ENCODE data around the gene CHTOP.
A peak's percentile ranks its signal among the peaks of the same experiment; 100 is the strongest.
"Not testable (repeated sequence)": the region's sequence is repeated elsewhere in the genome, so short reads cannot be mapped to it uniquely, and the experiment has no call there.

CHTOP gene

DNA sequence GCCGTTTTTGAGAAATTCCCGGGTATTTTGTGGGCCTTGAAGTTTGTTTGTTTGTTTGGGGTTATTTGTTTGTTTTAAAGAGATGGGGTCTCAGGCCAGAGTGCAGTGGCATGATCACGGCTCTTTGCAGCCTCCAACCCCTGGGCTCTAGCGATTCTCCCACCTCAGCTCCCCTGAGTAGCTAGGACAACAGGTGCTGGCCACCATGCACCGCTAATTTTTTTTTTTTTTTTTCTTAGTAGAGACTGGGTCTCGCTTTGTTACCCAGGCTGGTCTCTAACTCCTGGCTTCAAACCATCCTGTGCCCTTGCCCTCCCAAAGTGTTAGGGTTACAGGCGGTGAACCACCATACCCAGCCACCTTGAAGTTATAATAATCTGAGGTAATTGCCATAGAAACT is 2.0 kb downstream of the CHTOP start:
- no peak for DNase-seq

DNA sequence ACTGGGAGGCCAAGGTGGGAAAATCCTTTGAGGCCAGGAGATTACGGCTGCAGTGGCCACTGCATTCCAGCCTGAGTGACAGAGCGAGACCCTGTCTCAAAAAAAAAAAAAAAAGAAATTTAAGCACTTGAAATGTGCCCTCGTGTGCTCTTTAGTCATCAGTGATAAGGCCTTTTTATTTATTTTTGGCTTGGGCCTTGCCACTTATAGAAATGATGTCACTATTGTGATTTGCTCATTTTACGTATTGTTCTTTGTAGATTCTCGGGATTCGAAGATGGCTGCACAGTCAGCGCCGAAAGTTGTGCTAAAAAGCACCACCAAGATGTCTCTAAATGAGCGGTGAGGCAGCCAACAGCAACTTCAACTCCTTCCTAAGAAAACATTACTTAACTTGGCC is 2.4 kb downstream of the CHTOP start:
- no peak for DNase-seq

- DNase-seq: no peak
These were observed 4.4 kb downstream of the CHTOP start for GRCh38 chr1:153638261-153638660.

DNA sequence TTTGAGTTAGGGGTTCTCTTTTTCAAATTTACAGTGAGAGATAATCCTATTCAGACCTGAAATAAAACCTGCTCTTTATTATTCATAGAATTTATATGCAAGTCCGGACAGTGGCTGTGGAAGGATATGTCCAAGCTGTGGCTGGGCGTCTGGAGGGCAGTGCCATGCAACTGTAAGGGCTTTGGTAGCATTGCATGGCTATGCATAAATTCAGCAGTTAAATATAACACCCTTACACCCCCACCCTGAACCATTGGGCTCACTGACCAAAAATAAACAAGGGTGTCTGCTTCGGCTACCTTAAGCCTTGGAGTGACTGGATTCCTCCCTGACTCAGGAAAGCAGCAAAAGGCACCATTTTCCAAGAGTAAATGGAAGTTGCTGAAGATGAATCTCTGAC is 5.4 kb downstream of the CHTOP start:
- no peak for DNase-seq

GRCh38 chr1:153640213-153640612 is 6.3 kb downstream of the CHTOP start:
- not testable (repeated sequence) for DNase-seq

DNA sequence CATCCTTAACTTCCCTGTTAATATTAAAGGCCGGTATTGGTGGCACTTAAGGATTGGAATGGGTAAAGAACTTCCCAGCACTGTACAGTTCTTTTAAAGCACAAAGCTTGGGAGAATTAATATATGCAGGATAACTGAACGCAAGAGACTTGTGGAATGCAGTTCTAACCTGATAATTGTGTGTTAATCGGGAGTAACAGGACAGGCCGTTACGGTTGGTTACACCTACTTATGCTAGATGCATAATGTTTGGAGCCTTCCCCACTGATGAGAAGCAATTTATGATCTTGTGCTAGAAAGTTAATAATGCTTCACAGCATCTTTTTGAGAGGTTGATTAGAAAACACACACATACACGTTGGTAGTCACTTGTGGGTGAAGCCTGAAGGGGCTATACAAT is 7.0 kb downstream of the CHTOP start:
- no peak for DNase-seq

GRCh38 chr1:153642161-153642560 is 8.3 kb downstream of the CHTOP start:
- DNase-seq: no peak

DNA sequence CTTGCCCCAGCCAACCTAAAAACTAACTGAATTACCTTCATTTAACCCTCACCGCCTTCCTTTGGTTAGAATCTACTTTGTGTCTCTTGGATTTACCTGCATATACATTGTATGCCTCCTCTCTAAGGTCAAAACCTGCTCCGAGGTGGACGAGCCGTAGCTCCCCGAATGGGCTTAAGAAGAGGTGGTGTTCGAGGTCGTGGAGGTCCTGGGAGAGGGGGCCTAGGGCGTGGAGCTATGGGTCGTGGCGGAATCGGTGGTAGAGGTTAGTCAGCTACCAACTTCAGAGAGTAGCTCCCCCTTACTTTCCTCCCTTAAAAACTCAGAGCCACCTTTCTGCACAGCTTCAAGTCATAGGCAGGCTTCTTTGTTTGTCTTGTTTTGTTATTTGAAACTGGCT is 9.2 kb downstream of the CHTOP start:
- no peak for DNase-seq

- DNase-seq: no peak
These were observed 9.9 kb downstream of the CHTOP start for GRCh38 chr1:153643816-153644215.

DNA sequence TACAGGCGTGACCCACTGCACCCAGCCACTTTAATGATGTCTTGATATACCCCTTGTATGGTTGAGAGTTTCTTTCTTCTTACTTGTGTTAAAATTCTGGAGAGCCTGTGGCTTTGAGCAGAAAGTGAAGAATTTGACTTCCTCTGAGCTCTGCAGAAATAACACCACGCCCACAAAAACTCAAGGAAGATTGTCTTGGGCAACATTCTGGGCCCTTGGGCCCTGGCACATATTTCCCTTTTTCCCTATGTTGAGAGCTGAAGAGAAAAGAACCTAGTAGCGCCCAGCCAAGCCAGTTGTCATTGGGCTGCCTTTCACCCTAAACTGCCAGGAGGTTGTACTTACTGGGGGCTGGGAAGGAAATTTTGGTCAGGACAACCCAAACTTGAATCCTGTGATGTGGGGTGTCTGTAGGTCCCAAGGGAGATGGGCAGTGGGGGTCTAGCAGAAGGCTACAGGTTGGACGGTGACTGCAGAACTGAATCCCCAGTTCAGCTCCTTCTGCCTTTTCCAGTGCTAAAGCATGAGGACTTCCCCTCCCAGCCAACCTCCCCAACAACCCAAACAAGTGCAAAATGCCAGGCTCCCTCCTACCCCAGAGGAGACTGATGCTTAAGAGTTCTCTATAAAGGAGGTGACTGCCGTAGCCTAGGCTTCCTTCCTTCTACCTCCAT is 12.9 kb downstream of the CHTOP start:
- no peak for DNase-seq

DNA sequence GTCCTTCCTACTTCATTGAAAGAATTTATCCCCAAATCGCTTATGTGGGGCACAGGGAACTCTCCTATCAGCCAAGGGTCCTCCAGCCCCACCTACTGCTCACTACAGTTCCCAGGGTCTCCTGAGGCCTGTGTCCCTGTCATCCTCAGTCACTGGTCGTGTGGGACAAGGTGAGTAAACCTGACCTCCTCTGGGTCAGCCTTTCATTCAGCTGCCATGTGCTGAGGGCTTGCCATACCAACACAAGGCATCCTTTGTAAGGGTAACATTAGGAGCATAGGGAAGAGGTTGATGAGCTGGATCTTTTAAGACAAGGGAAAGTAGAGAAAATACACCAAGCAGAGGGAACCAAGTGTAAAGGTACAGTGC is 13.5 kb downstream of the CHTOP start:
- DNase-seq: no peak

- DNase-seq: no peak
These were observed 14.3 kb downstream of the CHTOP start for GRCh38 chr1:153648000-153648643.

DNA sequence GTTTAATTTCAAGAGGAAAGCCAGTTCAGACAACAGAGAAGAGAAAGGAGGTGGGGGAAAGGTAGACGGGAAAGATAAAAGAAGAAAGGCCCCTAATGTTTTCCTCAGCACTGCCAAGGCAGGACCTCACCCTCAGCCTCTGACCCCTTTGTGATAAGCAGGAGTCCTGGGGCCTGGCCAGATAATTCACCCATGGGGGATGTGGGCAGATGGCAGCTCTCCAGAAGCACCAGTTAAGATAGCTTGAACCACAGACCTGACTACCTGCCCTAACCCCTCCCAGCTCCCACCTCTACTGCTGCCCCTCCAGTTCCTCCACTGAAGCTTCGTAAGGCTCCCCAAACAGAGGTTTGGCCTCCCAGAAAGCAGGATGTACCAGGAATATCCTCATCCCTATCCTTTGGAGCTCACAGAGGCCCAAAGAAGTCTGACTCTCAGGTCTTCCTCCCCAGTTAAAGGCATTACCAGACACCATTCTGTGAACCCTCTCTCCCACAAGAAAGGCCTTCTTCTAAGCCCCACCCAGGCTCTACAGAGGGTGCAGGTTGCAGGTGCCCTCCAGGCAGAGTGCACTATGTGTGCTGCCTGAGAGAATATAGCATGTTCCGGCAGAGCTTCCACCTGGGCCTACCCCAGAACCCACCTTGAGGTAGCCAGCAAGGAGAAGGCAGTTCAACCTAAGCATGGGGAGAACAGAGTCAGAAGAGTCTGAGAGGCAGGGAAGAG is 15.4 kb downstream of the CHTOP start:
- DNase-seq: no peak

DNA sequence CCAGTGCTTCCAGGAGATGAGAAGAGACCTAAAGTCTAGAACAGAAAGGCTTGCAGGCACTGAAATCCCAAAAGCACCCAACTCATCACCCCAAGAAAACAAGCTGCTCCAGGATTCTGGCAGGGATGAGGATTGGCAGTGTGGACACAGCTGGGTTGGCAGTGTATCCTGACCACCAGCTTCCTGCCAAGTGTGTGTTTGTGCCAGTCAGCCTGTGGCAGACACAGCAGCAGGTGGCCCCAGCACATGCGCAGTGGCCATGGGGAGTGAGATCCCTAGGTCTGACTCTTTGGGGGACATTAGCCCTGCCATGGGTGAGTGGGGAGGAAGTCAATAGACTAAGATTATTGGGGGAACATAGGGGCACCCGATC is 16.0 kb downstream of the CHTOP start:
- DNase-seq: no peak

DNA sequence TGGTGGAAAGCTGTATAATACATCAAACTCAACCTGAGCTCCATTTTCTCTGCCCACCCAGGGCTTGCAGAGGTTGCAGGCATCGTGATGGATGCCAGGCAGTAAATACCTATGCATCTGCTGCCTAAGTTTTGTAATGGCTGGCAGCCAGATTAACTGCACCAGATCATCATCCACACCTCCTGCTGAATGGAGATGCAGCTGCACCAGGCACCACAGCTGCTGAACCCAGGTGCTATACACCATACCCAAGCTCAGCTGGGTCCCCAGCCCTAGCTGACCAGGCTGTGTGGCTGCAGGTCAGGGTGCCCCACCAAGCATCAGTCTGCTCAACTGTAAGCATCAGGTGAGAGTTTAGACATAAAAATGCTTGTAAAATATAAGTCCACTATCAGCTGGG is 17.9 kb downstream of the CHTOP start:
- DNase-seq: no peak

- no peak for DNase-seq
These were observed 19.1 kb downstream of the CHTOP start for GRCh38 chr1:153652805-153653500.

- no peak for DNase-seq
These were observed 21.5 kb downstream of the CHTOP start for GRCh38 chr1:153655333-153655732.

DNA sequence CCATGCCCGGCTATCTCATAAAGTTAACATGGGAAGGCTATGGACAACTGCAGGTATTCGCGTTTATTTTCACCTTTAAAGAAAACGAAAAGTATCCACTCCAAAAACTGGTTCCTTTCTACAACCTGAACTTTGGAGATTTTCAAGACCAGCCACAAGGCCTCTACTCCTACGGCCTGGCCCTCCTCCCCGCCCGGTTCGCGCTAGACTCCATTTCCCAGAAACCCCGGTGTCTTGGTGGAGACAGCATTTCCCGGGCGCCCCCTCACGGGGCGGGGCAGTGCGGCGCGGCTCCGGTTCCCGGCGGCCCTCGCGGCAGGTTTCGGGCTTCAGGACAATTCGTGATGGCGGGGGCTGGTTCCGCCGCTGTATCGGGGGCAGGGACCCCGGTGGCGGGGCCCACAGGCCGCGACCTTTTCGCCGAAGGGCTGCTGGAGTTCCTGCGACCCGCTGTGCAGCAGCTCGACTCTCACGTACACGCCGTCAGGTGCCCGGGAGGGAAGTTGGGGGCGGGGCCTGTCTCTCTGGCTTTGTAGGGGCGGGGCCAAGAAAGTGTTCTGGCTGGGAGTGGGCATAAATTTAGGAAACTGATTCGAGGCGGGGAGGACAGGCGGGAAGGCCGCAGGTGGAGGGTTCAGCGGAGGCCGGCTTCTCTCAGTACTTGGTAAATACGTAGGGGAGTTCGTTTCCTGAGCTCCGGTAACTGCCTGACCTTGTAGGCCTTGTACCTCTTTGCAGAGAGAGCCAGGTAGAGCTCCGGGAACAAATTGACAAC is 24.7 kb downstream of the CHTOP start, which contains the start of gene SNAPIN:
Gene SNAPIN, plus strand, starts transcription at position 304 of the 775 bp plus-strand sequence. Its CDS starts 41 bp downstream, at position 345.
- peak; percentile 71 for DNase-seq

GRCh38 chr1:153659175-153659534 is 25.3 kb downstream of the CHTOP start:
- no peak for DNase-seq

DNA sequence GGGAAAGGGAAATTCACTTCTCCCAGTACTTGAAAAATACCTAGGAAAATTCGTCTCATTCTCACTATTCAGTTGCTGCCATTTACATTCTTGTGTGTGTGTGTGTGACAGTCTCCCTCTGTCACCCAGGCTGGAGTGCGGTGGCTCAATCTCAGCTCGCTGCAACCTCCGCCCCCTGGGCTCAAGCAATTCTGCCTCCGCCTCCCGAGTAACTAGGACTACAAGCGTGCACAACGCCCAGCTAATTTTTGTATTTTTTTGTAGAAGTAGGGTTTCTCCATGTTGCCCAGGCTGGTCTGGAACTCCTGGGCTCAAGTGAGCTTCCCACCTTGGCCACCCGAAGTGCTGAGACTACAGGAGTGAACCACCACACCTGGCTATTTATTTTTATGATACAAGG is 25.8 kb downstream of the CHTOP start:
- no peak for DNase-seq

DNA sequence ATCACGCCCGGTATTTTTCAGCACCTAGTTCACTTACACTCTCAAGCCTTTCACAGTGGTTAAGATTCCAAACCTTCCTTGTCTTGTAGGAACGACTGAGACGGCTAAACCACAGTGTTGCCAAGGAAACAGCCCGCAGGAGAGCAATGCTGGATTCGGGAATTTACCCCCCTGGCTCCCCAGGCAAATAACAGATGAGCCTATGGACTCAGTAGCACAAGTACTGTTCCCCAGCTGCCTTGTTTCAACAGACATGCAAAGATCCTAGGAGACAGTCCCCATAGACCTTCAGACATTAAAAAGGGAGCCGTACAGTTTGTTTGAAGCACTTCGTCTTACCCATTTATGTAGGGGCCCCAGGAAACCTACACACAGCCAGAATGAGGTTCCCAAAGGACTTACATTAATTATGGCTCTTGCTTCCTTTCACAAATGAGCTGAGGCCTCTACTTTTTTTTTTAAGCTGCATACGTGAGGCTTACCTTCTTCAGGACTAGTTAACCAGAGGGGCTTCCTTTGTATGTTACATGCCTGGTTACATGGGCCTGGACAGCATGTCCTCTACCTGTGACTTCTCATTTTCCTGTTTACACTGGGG is 27.3 kb downstream of the CHTOP start:
- no peak for DNase-seq

DNA sequence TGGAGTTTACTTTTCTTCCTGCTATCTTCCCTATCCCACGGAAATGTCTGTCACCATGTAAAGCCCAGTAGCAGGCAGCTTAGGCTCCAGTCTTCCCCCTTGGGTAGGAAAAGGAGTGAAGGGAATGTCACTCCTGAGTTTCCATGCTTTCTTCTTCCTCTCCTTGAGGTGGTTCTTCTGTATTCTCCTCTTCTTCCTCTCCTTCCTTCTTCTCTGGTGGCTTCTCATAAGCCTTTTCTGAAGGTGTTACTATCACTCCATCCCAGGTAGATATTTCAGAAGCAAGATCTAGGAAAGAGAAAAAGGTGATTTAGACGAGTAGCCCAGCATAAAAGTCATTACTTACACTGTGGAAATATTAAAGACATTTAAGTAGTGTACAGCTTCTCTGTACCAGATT is 28.4 kb downstream of the CHTOP start:
- DNase-seq: no peak

GRCh38 chr1:153663211-153663610 is 29.3 kb downstream of the CHTOP start:
- no peak for DNase-seq
